Activated naive CD4-positive, alpha-beta T cell treated with anti-CD3 and anti-CD28 coated beads, Interleukin-2, amount 10 ng/mL, durations not matched to agents 7 days and 5 days (primary cell): ENCODE data around the gene GMPR.

Experiments used
- CTCF ChIA-PET: fragments of 350-600 bp; sonication (Branson Sonifier 250); formaldehyde crosslinking; loops from one replicate; lab custom pipeline; 2021; ENCODE audit warnings: antibody characterized with exemption; lab: Charles Lee
- DNase-seq: peaks from one replicate; pipeline ENCODE4 v3.0.0-alpha.2; 2020
- H3K27ac Mint-ChIP-seq: one replicate; pipeline ENCODE4 v1.8.0; 2021; ENCODE audit warnings: mild to moderate bottlenecking, moderate library complexity, mixed read lengths
- H3K27me3 Mint-ChIP-seq: one replicate; pipeline ENCODE4 v1.8.0; 2021; ENCODE audit warnings: mild to moderate bottlenecking, mixed read lengths
- H3K36me3 Mint-ChIP-seq: one replicate; pipeline ENCODE4 v1.8.0; 2021; ENCODE audit warnings: mixed read lengths
- H3K4me1 Mint-ChIP-seq: one replicate; pipeline ENCODE4 v1.8.0; 2021; ENCODE audit warnings: mixed read lengths
- H3K4me3 Mint-ChIP-seq: one replicate; pipeline ENCODE4 v1.8.0; 2021; ENCODE audit warnings: mild to moderate bottlenecking, moderate library complexity, mixed read lengths
- H3K9me3 Mint-ChIP-seq: one replicate; pipeline ENCODE4 v1.8.0; 2021; ENCODE audit warnings: mixed read lengths

Gene GMPR

GRCh38 chr6:16336056-16336818, 97.8 kb downstream of the GMPR start:
- no peak overlapping the region for H3K27ac Mint-ChIP-seq

GRCh38 chr6:16336911-16337294, 98.5 kb downstream of the GMPR start:
- Mint-ChIP-seq H3K27me3 (no peaks in the 10 kb centered on the region), H3K4me3 (no peak overlapping the region), H3K9me3 (no peaks in the 10 kb centered on the region), H3K36me3 (peaks cover 3% of the 10 kb centered on the region), H3K4me1 (no peaks in the 10 kb centered on the region), H3K27ac (no peak overlapping the region)
- CTCF ChIA-PET = interaction anchor here (0.5 kb wide), 1 partner anchor 19 kb away, joined by 3 read pairs; no protein-coding TSS in a partner anchor
- DNase-seq = no peak

More at GRCh38 chr6:16336056-16336818, 97.8 kb downstream of the GMPR start:
- Mint-ChIP-seq H3K36me3 (peaks cover 3% of the 10 kb centered on the region), H3K4me1 (no peaks in the 10 kb centered on the region), H3K4me3 (no peak overlapping the region), H3K27me3 (no peaks in the 10 kb centered on the region), H3K9me3 (no peaks in the 10 kb centered on the region)
- DNase-seq = no peak
- CTCF ChIA-PET = interaction anchor here (0.5 to 5.0 kb wide), 2 partner anchors 19 to 426 kb away, joined by 3 to 40 read pairs; partner anchors contain the start of gene ATXN1

GRCh38 chr6:16337295-16337975, 99.0 kb downstream of the GMPR start:
- Mint-ChIP-seq H3K4me3 (no peak overlapping the region), H3K27ac (no peak overlapping the region), H3K4me1 (no peaks in the 10 kb centered on the region), H3K27me3 (no peaks in the 10 kb centered on the region), H3K36me3 (peaks cover 3% of the 10 kb centered on the region), H3K9me3 (no peaks in the 10 kb centered on the region)
- no peak for DNase-seq
- CTCF ChIA-PET = no interaction called here

- Mint-ChIP-seq H3K27me3 (no peaks in the 10 kb centered on the region), H3K9me3 (no peaks in the 10 kb centered on the region), H3K4me1 (no peaks in the 10 kb centered on the region), H3K36me3 (peaks cover 3% of the 10 kb centered on the region), H3K4me3 (no peak overlapping the region), H3K27ac (no peak overlapping the region)
- DNase-seq = no peak
- CTCF ChIA-PET = interaction anchor here (0.8 kb wide), 1 partner anchor 71 kb away, joined by 3 read pairs; no protein-coding TSS in a partner anchor
Observed at GRCh38 chr6:16338577-16339264, 100.3 kb downstream of the GMPR start.

GRCh38 chr6:16339265-16339587, 100.8 kb downstream of the GMPR start:
- Mint-ChIP-seq H3K4me3 (no peak overlapping the region), H3K9me3 (no peaks in the 10 kb centered on the region), H3K36me3 (peaks cover 3% of the 10 kb centered on the region), H3K27me3 (no peaks in the 10 kb centered on the region), H3K27ac (no peak overlapping the region), H3K4me1 (no peaks in the 10 kb centered on the region)
- DNase-seq = no peak
- CTCF ChIA-PET = interaction anchor here (0.8 kb wide), 1 partner anchor 70 kb away, joined by 3 read pairs; no protein-coding TSS in a partner anchor

GRCh38 chr6:16343593-16343992, 105.2 kb downstream of the GMPR start:
- H3K9me3 Mint-ChIP-seq = no peaks in the 10 kb centered on the region

GRCh38 chr6:16344756-16345155, 106.4 kb downstream of the GMPR start:
- H3K4me1 Mint-ChIP-seq = no peaks in the 10 kb centered on the region
- H3K27ac Mint-ChIP-seq = no peak overlapping the region
- no peak overlapping the region for H3K4me3 Mint-ChIP-seq
- DNase-seq = no peak
- CTCF ChIA-PET = no interaction called here
- H3K9me3 Mint-ChIP-seq = no peaks in the 10 kb centered on the region
- peaks cover 2% of the 10 kb centered on the region for H3K36me3 Mint-ChIP-seq
- no peaks in the 10 kb centered on the region for H3K27me3 Mint-ChIP-seq

More at GRCh38 chr6:16343593-16343992, 105.2 kb downstream of the GMPR start:
- no peak overlapping the region for H3K27ac Mint-ChIP-seq
- H3K27me3 Mint-ChIP-seq = no peaks in the 10 kb centered on the region
- CTCF ChIA-PET = no interaction called here
- H3K4me3 Mint-ChIP-seq = no peak overlapping the region
- H3K36me3 Mint-ChIP-seq = no peaks in the 10 kb centered on the region
- no peak for DNase-seq
- no peaks in the 10 kb centered on the region for H3K4me1 Mint-ChIP-seq
